ENCODE measurements around the gene UNK.

DNA sequence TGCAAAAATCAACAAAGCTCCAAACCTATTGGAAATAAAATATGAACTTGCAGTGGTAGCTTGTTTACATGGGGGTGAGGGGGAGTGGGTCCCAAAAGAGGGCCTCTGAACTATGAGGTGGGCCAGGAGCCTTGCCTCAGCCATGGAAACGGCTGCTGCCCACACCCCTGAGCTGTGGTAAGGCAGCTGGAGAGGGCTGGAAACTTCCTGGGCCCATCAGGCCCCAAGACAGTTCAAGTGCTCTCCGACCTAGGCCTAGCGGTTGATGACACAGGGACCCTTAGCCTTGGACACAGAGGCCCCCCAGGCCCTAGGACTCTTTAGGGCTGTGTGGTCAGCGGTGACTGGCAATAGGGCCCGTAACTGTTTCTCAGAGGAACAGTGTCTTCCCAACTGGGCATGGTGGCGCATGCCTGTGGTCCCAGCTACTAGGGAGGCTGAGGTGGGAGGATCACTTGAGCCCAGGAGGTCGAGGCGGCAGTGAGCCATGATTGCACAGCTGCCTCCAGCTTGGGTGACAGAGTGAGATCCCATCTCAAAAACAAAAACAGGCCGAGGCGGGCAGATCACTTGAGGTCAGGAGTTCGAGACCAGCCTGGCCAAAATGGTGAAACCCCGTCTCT lies 41.3 kb downstream of the UNK start:
- no peak for TF ChIP-seq CTCF (IDR thresholded peaks at IDR 0.05; ENCODE audit: low read length)
- no peak for TF ChIP-seq EZH2 (IDR thresholded peaks at IDR 0.05; ENCODE audit: borderline replicate concordance, low read length)

All from OCI-LY1 (cell line).